Astrocyte of the spinal cord (primary cell): ENCODE results near the gene TNPO3.

Experiments used
- DNase-seq: peaks from one replicate; pipeline ENCODE4 v3.0.0; 2011; ENCODE audit warnings: low read depth, low spot score
- H3K4me3 ChIP-seq: 2 replicates; pipeline ENCODE4 v1.5.1; 2011; ENCODE audit warnings: low read depth, mild to moderate bottlenecking, low read length, moderate library complexity
- in situ Hi-C: cut with HindIII; loops from 2 replicates; pipeline ENCODE4 v1.10.0; 2017; ENCODE audit warnings: low sequenced_read_pairs
- TF ChIP-seq, protein P1 (sequence below): IDR thresholded peaks from 2 replicates; pipeline ENCODE4 v1.5.1; 2012; ENCODE audit warnings: low read depth, mild to moderate bottlenecking, low read length, inconsistent platforms

TNPO3 gene

DNA sequence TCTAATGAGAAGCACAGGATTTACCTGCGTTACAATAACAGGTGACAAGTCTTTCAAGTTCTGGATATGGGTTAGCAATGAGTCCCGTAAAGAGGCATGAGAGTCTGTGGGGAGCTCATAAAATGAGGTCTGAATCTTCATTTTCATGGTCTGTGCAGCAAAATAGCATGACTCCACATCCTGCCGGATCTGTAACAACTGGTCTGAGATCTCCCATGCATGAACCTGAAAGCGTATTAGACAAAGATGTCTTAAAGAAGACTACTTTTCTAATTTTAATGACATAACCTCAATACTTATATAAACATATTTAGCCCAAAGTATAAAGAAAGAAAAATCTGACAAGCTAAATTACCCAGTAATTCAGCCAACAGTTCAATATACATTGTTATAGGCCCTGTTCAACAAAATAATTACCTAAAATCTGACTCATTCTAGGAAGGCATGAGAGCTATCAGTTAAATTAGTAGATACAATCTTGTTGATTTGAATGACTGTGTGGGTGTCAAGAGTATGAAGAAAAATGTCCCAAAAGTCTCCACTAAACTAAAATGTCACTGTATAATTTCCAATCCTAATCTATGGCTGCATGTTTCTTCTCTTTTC lies 36.9 kb downstream of the TNPO3 start:
- TF ChIP-seq, protein P1, sequence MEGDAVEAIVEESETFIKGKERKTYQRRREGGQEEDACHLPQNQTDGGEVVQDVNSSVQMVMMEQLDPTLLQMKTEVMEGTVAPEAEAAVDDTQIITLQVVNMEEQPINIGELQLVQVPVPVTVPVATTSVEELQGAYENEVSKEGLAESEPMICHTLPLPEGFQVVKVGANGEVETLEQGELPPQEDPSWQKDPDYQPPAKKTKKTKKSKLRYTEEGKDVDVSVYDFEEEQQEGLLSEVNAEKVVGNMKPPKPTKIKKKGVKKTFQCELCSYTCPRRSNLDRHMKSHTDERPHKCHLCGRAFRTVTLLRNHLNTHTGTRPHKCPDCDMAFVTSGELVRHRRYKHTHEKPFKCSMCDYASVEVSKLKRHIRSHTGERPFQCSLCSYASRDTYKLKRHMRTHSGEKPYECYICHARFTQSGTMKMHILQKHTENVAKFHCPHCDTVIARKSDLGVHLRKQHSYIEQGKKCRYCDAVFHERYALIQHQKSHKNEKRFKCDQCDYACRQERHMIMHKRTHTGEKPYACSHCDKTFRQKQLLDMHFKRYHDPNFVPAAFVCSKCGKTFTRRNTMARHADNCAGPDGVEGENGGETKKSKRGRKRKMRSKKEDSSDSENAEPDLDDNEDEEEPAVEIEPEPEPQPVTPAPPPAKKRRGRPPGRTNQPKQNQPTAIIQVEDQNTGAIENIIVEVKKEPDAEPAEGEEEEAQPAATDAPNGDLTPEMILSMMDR, result no peak
- no peak overlapping the region for H3K4me3 ChIP-seq
- in situ Hi-C loops, result no loop called here
- no peak for DNase-seq

DNA sequence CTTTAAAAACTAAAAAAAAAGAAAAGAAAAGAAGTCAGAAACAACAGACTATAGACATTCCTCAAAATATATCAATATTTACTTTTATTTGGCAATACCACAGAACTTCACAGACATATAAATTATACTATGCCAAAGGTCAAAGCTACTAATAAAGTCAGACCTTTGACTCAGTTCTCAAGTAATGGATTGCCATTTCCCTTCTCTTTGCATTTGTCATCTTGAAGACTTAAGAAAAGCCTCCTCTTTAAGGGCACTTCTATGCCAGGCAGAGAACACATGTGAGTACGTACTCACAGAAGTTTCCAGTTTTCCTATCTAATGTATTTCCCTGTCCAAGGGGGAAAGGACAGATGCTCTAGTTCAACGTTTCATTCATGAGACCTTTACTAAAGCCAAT lies 37.6 kb downstream of the TNPO3 start:
- TF ChIP-seq, protein P1, result no peak
- DNase-seq, result no peak
- in situ Hi-C loops, result no loop called here
- H3K4me3 ChIP-seq, result no peak overlapping the region

DNA sequence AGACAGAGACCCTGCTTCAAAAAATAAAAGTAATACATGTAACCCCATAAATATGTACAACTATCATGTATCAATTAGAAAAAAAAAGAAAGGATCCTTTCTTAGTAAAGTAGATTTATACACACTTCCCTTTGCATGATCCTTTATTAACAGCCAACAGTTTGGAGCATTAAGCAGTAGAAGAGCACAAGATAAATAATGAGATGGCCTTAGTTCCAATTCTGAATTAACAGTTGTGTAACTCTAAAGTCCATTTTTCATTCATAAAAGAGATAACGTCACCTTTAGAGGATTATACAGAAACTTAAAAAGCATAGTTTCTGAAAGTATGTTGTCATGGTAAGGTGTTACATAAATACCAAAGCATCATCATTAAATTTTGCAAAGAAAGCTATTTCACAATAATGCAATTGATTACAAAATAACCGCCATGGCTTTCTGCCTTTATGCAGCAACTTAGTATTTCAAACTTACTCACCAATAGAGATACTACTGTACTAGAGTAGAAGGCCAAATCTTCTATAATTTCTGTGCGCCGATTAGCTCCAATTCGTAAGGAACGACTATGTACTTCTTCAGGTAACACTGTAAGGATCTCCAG lies 40.3 kb downstream of the TNPO3 start:
- H3K4me3 ChIP-seq, result no peak overlapping the region
- DNase-seq, result no peak
- in situ Hi-C loops, result no loop called here
- TF ChIP-seq, protein P1, result no peak

DNA sequence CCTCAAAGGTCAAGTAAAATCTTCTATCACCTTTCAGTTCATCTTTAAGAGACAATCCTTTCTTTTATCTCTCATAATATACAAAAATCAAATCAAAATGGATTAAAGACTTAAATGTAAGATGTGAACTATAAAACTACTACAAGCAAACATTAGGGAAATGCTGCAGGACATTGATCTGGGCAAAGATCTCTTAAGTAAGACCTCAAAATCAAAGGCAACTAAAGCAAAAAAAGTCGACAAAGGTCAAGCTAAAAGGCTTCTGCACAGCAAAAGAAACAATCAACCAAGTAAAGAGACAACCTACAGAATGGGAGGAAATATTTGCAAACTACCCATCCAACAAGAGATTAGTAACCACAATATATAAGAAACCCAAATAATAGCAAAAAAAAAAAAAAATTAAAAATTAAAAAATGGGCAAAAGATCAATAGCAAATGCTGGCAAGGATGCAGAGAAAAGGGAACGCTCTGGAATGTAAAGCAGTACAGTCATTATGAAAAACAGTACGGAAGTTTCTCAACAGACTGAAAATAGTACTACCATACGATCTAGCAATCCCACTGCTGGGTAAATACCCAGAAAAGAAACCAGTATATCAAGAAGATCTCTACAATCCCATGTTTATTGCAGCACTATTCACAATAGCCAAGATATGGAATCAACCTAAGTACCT lies 41.7 kb downstream of the TNPO3 start:
- in situ Hi-C loops, result no loop called here
- no peak overlapping the region for H3K4me3 ChIP-seq
- TF ChIP-seq, protein P1, result no peak
- no peak for DNase-seq

DNA sequence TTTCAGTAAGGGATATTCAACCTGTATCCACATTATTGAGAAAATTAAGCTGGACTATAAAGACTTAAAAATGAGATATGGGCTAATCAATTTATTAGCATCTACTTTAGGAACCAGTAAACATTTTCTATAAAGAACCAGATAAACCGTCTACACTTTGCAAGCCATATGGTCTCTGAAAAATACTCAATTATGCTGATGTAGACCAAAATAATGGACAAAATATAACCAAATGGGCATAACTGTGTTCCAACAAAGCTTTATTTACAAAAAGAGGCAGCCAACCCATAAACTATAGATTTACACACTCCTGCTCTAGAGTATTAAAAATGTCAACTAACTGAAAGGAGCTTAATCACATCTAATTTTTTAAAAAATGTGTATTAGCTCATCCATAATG lies 42.3 kb downstream of the TNPO3 start:
- DNase-seq, result no peak
- H3K4me3 ChIP-seq, result no peak overlapping the region
- TF ChIP-seq, protein P1, result no peak
- in situ Hi-C loops, result no loop called here

DNA sequence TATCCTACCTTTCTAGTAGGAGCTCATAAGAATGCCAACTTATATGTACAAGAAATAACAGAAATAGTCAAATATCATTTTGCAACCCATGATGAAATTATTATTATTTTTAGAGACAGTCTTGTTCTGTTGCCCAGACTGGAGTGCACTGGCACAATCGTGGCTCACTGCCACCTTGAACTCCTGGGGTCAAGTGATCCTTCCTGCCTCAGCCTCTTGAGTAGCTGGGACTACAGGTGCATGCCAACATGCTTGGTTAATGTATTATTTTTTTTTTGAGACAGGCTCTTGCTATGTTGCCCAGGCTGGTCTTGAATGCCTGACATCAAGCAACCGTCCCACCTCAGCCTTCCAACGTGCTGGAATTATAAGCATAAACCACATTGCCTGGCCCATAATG lies 44.8 kb downstream of the TNPO3 start:
- in situ Hi-C loops, result no loop called here
- no peak overlapping the region for H3K4me3 ChIP-seq
- no peak for DNase-seq
- TF ChIP-seq, protein P1, result no peak
